Stimulated activated CD4-positive, alpha-beta T cell treated with anti-CD3 and anti-CD28 coated beads, Interleukin-12 subunit alpha, Interleukin-12 subunit beta, amount 100 ng/mL, for 48 hours (primary cell): ENCODE results near the gene LDLRAD4.
"Not testable (repeated sequence)": the region's sequence is repeated elsewhere in the genome, so short reads cannot be mapped to it uniquely, and the experiment has no call there.

Experiments
- DNase-seq, 3 donors: peaks; one replicate each; pipeline ENCODE4 v3.0.0-alpha.2; 2020; ENCODE audit warnings: low read depth in 2 of 3, low spot score in 1 of 3

The LDLRAD4 gene

DNA sequence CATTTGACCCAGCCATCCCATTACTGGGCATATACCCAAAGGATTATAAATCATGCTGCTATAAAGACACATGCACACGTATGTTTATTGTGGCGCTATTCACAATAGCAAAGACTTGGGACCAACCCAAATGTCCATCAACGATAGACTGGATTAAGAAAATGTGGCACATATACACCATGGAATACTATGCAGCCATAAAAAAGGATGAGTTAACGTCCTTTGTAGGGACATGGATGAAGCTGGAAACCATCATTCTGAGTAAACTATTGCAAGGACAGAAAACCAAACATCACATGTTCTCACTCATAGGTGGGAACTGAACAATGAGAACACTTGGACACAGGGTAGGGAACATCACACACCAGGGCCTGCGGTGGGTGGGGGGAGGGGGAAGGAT, 476.8 kb downstream of the LDLRAD4 start:
- not testable (repeated sequence) for DNase-seq

GRCh38 chr18:13696961-13697360, 478.4 kb downstream of the LDLRAD4 start:
- no peak for DNase-seq

DNA sequence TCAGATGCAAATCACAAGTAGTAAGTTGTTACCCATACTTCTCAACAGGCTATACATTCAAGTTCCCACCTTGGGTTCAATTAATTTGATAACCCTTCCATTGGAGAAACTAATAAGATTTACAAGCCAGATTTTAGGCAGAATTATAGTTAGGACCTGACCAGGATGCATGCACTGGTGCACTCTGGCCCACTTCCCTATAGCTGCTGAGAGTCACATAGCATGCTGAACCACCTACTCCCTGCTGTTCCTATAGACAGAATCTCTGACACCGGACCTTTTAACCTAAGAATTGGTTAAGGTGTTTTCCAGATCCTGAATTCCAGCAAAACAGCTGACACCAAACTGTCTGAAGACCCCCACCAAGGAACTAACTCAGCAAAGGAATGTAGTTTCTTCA, 481.6 kb downstream of the LDLRAD4 start:
- no peak for DNase-seq
